NB4 (cell line): ENCODE data around the gene APCDD1.
"Not testable (repeated sequence)": the region's sequence is repeated elsewhere in the genome, so short reads cannot be mapped to it uniquely, and the experiment has no call there.

Experiments used
- DNase-seq: peaks from one replicate; pipeline ENCODE4 v3.0.0; 2010; ENCODE audit warnings: low read depth
- H3K4me3 ChIP-seq: one replicate; pipeline ENCODE4 v1.5.1; 2011; ENCODE audit warnings: mild to moderate bottlenecking, low read depth, low read length, moderate library complexity
- CTCF ChIP-seq: IDR thresholded peaks from one replicate; pipeline ENCODE4 v1.5.1; 2012; ENCODE audit warnings: low read depth, low read length
- MAX ChIP-seq: IDR thresholded peaks from 2 replicates; pipeline ENCODE4 v1.6.1; 2011; ENCODE audit warnings: low read depth, low read length
- MYC ChIP-seq: IDR thresholded peaks from 2 replicates; pipeline ENCODE4 v1.6.1; 2011; ENCODE audit warnings: low read depth, low read length
- POLR2A ChIP-seq: IDR thresholded peaks from 2 replicates; pipeline ENCODE4 v1.6.1; 2011; ENCODE audit warnings: mild to moderate bottlenecking; ENCODE audit not compliant: insufficient read length; ENCODE audit errors: extremely low read depth

Gene APCDD1

GRCh38 chr18:10533111-10533510 is 78.7 kb downstream of the APCDD1 start:
- DNase-seq = no peak
- H3K4me3 ChIP-seq = no peak overlapping the region
- TF ChIP-seq POLR2A = no peak

- no peak overlapping the region for H3K4me3 ChIP-seq
- TF ChIP-seq POLR2A (no peak), CTCF (no peak), MYC (no peak), MAX (no peak)
- DNase-seq = no peak
Measured at GRCh38 chr18:10536280-10536679, 81.8 kb downstream of the APCDD1 start.

- TF ChIP-seq POLR2A = no peak
- TF ChIP-seq CTCF = no peak
- TF ChIP-seq MYC = no peak
- TF ChIP-seq MAX = no peak
- no peak overlapping the region for H3K4me3 ChIP-seq
- no peak for DNase-seq
Measured at GRCh38 chr18:10537765-10538164, 83.3 kb downstream of the APCDD1 start.

- not testable (repeated sequence) for DNase-seq, H3K4me3 ChIP-seq
Measured at GRCh38 chr18:10539124-10539523, 84.7 kb downstream of the APCDD1 start.
